NCI-H2227 (cell line): ENCODE data around the gene SCIMP.
"Not testable (repeated sequence)": the region's sequence is repeated elsewhere in the genome, so short reads cannot be mapped to it uniquely, and the experiment has no call there.

Source experiments
- DNase-seq: peaks from one replicate; lab custom pipeline; 2025; ENCODE audit not compliant: unreplicated experiment; lab: John Stamatoyannopoulos, UW

SCIMP gene

GRCh38 chr17:5238333-5238732 lies 3.7 kb upstream of the SCIMP start:
- DNase-seq = no peak

GRCh38 chr17:5237541-5238016 lies 2.9 kb upstream of the SCIMP start:
- DNase-seq = no peak

GRCh38 chr17:5236938-5237540 lies 2.4 kb upstream of the SCIMP start:
- no peak for DNase-seq

DNA sequence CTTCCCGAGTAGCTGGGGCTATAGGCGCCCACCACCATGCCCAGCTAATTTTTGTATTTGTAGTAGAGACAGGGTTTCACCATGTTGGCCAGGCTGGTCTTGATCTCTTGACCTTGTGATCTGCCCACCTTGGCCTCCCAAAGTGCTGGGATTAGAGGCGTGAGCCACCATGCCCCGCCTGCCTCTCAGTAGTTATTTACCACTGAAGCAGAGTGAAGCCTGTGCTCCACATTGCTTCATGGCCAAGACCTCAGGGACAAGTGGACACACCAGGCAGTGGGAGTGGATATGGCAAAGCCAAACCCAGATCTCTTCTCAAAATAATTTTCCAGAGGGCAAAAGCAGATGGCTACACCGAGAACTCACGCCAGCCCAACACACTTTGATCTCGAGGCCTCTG lies 1.2 kb downstream of the SCIMP start:
- DNase-seq = not testable (repeated sequence)

DNA sequence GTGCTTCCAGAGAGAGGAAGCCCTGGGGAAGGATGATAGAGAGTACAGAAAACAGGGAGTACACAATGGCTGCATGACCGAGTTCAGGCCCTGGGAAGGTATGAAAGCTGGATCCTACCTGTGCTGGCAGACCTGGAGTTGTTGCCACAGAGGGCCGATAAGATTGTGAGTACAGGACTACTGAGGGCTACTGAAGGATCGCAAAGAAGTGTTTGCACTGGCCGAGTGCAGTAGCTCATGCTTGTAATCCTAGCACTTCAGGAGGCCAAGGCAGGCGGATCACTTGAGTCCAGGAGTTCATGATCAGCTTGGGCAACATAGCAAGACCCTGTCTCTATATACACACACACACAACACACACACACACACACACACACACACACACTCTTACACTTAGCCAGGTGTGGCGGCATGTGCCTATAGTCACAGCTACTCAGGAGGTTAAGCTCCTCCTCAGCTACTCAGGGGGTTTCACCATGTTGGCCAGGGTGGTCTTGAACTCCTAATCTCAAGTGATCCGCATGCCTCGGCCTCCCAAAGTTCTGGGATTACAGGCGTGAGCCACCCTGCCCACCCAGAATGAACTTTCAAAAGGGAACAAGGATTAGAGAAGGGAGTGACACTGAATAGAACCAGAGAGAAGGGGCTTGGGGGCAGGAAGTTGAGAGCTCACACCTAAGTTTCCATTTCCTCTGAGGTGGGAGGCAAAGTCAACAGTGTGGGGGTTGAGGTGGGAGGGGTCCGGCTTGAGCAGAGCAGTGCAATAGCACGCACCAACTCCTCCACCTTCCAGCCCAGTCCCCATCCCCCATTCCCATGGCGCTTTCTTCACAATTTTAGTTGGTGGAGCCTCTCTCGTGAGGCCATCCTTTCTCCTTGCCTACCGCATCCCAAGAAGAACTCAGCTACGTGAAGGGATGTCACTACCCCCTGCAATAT lies 7.5 kb downstream of the SCIMP start:
- DNase-seq = no peak

GRCh38 chr17:5225668-5226457 lies 8.8 kb downstream of the SCIMP start:
- DNase-seq = no peak

DNA sequence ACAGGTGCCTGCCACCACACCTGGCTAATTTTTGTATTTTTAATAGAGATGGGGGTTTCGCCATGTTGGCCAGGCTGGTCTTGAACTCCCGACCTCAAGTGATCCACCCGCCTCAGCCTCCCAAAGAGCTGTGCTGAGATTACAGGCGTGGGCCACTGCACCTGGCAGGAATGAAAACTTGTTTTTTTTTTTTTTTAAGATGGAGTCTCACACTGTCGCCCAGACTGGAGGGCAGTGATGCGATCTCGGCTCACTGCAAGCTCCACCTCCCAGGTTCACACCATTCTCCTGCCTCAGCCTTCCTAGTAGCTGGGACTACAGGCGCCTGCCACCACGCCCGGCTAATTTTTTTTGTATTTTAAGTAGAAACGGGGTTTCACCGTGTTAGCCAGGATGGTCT lies 12.7 kb downstream of the SCIMP start:
- DNase-seq = not testable (repeated sequence)

DNA sequence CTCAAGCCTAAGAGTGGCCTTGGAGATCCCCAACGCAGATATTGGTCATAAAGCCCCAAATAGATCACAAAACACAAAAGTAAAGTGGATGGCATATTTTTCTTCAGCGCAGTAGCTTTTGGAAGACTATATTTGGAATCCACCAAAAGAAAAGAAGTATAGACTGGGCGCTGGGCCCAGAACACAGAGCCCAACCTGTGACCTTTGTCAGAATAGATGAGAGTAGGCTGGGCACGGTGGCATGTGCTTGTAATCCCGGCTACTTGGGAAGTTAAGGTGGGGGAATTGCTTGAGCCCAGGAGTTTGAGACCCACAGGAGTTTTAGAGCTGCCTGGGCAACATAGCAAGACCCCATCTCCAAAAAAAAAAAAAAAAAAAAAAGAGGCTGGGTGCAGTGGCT lies 14.6 kb downstream of the SCIMP start:
- no peak for DNase-seq

DNA sequence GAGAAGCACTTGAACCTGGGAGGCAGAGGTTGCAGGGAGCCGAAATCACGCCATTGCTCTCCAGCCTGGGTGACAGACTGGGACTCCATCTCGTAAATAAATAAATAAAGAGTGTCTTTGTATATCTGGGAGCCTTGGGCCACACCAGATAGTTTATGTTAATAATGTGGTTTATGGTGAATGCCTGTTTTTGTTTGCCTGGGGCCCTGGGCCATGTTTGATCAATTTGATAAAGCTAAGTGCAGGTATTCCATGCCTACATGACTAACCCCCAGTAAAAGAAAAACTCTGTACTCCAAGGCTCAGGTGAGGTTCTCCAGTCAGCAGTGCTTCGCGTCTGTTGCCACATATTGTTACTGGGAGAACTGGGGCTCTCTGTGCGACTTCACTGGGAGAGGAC lies 15.1 kb downstream of the SCIMP start:
- no peak for DNase-seq

GRCh38 chr17:5217562-5217961 lies 17.1 kb downstream of the SCIMP start:
- not testable (repeated sequence) for DNase-seq

DNA sequence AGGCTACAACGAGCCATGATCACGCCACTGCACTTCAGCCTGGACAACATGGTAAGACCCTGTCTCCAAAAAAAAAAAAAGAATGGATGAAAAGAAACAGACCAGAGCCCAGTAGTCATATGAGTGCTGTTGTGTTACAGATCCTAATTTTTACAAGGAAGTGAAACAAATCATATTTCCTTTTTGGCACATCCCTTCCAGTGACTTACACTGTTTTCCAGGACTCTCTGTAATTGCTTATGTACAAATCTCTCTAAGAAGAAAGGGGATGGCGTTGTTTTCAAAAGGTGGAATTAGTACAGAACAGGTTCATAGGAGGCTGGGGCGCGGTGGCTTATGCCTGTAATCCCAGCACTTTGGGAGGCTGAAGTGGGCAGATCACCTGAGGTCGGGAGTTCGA lies 23.2 kb downstream of the SCIMP start:
- DNase-seq = no peak

DNA sequence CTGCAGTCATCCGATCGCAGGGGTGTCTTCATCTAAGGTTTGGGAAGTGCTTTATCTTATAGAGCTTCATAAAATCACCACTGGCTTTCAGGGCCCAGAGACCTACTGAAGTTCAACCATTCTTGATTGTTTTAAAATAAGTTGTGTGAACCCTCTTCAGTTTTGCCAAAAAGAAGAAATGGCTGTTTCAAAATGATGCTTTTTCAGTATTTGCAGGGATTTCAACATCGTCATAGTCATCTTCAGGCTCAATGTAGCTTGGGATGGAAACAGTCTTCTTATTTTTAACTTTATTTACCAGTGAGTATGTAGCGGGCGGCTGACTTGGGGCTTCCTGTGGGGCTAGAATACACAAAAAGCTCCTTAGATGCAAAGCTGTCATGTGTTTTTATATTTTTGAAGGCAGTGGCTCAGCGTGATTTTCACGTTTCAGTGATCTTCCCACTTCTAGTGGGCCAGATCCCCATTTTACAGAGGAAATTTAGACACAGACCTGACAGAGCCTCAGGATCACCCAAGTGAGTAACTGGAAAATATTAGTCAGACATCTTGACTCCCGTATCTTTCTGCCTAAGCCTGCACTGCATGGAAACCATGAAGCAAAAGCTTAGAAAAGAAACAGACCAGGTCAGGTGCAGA lies 23.9 kb downstream of the SCIMP start:
- no peak for DNase-seq

- DNase-seq = no peak
These were observed 24.6 kb downstream of the SCIMP start for GRCh38 chr17:5210091-5210490.

DNA sequence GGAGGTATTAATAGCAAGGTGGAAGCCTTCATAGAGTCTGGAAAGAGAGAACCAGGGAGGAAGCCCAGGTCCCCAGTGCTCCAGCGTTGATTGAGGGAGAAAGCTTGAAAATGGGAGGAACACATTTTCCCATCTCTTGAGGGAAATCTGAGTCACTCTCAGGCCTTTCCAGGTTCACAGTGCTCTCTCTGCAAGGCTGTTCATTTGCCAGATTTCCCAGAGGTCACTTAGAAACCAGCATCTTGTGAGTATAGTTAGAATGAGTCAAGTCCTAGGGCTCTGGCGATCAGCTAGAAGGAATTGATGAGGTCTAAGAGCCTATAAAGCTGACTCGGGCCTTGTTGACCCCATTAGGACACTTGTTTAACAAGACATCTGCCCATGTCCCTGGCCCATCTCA lies 25.3 kb downstream of the SCIMP start:
- DNase-seq = no peak

- DNase-seq = no peak
These were observed 30.8 kb downstream of the SCIMP start for GRCh38 chr17:5203908-5204294.

DNA sequence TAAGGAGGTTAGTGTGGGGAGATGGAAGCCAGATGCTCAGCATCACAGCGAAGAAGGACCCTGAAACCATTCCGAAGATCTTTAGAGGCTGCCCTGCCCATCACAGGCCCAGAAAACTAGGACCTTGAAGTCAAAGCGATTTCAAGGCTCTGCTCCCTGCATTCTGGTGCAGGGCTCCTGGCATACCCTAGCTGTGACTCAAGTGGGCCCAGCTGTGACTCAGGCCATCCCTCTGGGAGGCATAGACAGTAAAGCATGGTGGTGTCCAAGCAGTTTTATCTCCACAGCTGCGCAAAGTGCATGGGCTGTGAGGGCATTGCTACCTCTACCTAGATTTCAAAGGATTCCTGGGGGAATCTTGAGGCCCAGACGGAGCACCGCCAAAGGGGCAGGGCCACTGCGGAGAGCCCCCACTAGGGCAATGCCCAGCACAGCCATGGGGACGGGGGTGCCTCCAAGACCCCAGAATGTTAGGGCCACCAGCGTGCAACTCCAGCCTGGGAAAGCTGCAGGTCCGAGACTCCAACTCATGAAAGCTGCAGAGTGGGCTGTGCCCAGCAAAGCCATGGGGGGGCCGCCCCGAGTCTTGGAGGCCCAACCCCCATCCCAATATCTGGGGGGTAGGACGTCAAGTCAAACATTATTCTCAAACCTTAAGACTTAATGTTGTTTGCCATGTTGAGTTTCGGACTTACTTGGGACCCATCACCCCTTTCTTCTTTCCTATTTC lies 31.3 kb downstream of the SCIMP start:
- no peak for DNase-seq

DNA sequence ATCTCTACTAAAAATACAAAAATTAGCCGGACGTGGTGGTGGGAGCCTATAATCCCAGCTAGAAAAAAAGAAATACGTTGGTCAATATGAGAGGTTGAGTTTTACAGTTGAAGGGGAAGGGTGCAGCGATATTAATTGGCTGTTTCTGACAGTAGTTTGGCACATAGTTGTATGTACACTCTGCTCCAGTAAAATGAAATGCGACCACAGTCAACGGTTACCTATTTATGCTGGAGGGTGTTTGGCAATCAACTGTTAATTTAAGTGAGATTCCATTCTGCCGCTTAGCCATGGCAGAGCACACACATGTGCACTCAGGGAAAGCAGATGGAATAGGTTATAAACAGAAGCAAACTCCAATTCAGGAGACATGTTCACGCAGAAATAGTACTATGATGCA lies 33.6 kb downstream of the SCIMP start:
- DNase-seq = no peak

DNA sequence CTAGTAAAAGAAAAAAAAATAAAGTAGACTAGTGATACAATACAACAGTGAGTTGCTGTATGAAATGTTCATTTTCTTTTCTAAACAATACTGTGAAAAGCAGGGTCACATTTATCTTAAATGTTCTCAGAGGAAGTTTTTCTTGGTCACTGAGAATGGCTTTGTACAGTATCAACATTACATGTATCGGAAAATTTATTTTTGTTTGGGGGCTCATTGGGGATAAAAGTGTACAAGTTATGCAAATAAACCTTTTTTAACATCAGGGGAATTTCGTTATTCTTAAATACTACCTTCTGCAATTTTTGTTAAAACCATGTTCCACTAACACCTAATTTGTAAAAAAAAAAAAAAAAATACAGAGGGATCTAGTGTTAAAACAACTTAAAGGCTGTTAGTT lies 34.3 kb downstream of the SCIMP start:
- DNase-seq = no peak

DNA sequence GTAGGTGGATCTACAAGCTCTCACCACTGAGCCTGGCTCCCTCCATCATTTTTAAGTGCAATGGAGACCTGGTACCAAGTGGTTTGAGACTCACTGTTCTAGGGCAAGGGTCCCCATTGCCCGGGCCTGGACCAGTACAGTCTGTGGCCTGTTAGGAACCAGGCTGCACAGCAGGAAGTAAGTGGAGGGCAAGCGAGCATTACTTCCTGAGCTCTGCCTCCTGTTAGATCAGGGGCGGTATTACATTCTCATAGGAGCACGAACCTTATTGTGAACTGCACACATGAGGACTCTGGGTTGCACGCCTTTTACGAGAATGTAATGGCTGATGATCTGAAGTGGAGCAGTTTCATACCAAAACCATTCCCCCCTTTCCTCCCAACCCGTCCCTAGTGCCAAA lies 36.2 kb downstream of the SCIMP start:
- no peak for DNase-seq

DNA sequence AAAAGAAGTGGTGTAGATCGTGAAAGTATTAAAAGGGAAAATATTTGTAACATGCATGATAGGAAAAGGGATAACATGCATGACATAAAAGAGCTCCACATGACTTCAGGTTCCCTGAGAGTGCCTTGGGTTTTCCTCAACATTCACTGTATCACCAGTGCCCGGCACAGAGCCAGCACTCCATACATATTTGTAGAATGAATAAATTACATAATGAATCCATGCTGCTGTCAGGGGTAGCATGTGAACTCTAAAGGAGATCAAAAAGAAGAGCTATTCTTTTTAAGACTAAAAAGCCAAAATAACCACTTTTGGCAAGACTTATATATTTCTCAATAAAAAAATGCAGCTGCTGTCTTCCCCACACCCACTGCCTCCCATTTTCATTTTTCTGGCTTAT lies 40.3 kb downstream of the SCIMP start:
- DNase-seq = no peak
